Retina (tissue), 1 donor: Measurements from ENCODE around the gene CYS1.
A peak's percentile ranks its signal among the peaks of the same experiment; 100 is the strongest.
"Not testable (repeated sequence)": the region's sequence is repeated elsewhere in the genome, so short reads cannot be mapped to it uniquely, and the experiment has no call there.

Experiments used
- DNase-seq: peaks from one replicate; pipeline ENCODE4 v3.0.0-alpha.2; 2016

Gene CYS1

DNA sequence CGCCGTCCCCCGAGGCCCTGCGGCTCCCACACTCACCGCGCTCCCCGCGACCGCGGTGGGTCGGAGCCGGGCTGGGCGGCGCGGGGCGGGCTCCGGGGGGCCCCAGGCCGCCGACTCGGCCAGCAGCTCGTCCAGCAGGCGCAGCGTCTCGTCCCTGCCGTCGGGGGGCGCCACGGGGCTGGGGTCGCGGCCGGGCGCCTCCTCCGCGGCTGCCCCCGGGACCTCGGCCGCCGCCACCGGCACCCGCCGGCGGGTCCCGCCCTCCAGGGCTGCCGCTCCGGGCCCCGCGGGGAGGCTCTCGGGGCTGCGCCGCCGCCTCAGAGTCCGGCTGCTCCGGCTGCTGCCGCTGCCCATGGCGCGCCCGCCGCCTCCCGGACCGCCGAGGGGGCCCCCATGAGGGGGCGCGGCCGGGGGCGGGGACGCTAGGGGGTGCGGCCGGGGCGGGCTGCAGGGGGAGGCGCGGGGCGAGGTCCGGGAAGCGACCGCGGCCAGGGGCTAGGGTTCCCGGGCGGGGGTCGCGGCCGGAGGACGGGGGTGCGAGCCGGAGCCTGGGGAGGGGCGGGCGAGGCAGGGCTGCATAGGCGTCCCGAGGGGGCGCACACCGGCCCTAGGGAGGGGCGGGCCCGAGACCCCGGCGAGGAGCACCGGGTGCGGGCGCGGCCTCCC is at the start of gene CYS1:
Gene CYS1 (minus strand): TSS at position 542 of the 666 bp plus-strand sequence. CDS start 188 bp downstream, at position 354.
- DNase-seq: no peak

DNA sequence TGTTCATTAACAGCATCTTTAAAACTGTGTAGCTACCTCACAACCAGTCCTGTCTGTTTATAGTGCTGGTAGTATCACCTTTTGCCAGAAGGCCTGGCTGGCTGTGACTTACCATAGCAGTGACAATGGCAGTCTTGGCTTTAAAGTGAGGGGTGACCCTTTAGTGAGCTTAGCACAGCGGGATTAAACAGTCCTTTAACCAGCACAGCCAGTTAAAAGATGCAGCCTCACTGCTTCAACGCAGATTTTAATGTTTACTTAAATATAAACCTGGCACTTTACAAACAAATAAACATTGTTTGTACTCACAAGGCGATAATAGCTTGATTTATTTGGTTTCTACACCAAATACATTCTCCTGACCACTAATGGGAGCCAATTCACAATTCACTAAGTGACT is 49.3 kb upstream of the CYS1 start:
- DNase-seq: no peak

DNA sequence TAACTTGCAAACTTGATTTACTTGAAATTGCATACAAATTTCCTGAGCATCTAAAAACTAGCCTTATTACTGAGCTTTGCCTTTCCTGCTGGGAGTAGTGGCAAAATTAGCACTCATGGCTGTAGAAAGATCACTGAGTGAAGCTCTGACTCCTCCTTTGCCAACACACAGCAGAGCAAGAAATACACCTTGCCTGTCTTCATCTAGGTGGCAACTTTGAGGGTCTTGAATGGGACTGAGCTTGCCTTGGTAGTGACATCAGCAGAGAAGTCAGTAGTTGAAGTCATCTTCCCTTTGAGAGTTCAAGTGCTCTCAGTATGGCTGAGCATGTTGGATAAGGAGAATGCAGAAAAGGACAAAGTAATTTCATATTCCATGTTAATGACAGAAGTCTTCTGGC is 48.2 kb upstream of the CYS1 start:
- DNase-seq: no peak

DNA sequence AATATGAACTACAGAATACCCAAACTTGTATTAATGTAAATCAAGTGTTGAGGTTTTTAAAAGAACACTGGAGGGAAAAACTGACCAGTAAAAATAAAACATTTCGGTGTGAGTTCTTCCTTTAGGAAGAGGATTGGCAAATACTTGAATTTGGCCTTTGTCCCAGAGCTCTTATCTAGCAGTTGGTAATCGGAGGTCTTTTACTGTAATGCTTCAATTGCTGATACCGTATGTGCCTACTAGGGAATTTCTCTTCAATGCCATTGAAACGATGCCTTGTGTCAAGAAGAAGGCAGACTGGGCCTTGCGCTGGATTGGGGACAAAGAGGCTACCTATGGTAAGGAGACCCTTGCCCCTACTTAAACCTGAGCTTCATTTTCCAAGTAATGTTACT is 46.4 kb upstream of the CYS1 start:
- no peak for DNase-seq

DNA sequence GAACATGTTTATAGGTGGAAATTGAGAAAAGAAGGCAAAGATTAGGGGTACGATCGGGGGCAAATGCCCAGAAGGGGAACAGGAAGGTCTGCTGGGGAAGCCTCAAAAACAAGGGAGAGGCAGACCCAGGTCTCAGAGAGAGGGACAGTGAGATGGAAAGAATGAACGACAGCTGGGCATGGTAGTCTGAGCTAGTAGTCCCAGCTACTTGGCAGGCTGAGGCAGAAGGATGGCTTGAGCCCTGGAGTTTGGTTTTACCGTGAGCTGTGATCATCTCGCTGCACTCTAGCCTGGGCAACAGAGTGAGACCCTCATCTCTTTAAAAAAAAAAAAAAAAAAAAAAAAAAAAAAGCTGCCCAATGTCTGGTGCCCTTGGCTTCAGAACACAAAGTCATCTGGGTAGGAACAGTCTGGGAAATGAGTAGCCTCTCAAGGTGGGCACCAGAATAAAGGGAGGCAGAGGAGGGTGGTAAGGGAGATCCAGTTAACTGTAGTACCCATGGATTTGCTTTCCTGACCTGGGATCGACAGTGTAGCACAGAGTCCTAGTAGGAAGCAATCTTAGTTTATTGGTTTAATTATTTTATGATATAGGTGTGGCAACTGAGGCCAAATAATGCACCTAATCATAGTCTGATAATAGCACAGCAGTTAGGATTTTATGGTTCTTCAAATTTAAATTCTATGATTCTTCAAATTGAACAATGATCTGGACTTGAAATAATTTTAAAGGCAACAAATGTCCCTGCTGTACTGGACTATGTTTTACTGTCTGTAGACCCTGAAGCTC is 45.8 kb upstream of the CYS1 start:
- no peak for DNase-seq

DNA sequence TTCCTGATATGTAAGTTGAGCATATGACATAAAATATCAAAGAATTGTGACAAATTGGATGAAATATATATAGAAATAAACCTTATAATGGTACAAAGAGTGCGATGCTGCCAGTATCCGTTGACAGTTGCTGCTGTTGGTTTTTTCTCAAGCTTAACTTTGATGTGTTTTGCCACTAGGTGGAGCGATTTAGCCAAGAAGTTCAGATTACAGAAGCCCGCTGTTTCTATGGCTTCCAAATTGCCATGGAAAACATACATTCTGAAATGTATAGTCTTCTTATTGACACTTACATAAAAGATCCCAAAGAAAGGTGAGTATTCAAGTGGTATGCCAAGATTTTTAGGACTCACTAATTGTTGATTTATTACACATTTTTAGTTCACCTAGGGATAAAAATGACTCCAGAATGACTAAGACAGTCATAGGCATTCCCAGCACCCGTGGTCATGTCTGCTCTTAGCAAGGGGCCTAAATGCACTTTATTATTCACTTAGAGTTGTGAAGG is 44.4 kb upstream of the CYS1 start:
- peak; percentile 52 for DNase-seq

- DNase-seq: no peak
These were observed 43.1 kb upstream of the CYS1 start for GRCh38 chr2:10123281-10123680.

DNA sequence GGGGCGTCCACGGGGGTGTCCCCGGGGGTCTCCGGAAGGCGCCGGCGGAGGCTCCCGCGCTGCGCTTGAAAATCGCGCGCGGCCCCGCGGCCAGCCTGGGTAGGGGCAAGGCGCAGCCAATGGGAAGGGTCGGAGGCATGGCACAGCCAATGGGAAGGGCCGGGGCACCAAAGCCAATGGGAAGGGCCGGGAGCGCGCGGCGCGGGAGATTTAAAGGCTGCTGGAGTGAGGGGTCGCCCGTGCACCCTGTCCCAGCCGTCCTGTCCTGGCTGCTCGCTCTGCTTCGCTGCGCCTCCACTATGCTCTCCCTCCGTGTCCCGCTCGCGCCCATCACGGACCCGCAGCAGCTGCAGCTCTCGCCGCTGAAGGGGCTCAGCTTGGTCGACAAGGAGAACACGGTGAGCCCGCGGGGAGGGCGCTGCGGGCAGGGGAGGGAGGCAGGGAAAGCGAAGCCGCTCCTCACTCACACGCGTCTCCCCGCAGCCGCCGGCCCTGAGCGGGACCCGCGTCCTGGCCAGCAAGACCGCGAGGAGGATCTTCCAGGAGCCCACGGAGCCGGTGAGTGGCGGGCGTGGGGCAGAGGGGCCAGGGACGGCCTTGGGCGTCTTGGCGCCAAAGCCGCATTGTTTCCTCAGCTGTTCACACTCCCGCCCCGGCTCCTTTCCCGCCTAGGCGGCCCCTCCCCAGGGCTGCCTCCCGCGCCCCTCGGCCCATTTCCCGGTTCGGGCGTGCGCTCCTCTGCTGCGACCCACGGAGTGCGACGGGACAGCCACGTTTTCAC is 42.5 kb upstream of the CYS1 start, which contains the start of gene RRM2:
Gene RRM2 (plus strand): TSS at position 240 of the 781 bp plus-strand sequence. CDS start 60 bp downstream, at position 300.
- DNase-seq: peak; percentile 92

DNA sequence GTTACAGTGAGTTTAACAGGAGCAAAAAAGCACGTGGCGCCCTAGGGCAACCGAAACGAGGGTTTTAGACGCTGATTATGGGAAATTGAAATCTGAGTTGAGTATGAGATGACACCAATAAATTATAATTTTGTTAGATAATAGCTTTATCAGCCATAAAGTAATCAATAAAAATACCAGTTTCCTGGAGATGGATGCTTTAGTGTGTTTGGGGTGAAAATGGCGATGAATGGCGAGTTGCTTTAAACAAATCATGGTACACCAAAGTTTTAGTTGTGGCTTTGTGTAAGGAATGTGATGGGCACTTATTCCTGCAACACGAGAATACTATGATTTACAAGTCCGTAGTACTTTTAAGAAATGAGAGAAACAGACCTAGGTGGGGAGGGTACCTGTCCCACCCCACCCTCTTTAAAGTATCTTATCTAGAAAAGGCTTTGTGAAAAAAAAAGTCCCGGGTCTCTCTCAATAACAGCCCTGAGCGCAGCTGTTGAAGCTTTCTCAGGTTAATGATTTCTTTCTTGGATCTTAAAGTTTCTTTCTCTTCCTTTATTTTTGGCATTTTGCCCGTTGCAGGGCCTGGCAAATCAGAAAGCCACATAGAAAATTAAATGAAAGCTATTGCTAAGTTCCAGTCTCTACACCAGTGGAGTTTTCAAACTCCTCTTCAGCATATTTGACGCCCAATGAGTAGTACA is 40.8 kb upstream of the CYS1 start:
- DNase-seq: no peak

- DNase-seq: peak; percentile 93
These were observed 40.1 kb upstream of the CYS1 start for GRCh38 chr2:10120158-10120876.

DNA sequence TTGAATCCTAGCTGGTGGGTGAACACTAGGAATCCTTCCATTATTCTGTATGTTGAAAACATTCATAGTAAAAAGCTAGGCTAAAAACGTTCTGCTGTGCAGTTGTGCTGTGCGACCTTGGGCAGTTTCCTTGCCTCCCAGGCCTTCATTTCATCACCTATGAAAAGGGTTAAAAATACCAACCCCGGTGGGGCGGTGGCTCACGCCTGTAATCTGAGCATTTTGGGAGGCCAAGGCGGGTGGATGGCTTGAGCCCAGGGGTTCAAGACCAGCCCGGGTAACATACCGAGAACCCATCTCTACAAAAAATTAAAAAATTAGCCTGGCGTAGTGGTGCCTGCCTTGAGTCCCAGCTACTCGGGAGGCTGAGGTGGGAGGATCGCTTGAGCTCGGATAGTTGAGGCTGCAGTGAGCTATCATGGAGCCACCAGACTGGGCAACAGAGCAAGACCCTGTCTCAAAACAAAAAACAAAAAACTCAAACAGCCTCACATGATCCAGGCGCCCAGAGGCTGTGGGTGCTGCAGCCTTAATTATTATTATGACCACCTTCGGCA is 39.5 kb upstream of the CYS1 start:
- no peak for DNase-seq

GRCh38 chr2:10119027-10119325 is 38.8 kb upstream of the CYS1 start:
- no peak for DNase-seq

GRCh38 chr2:10109311-10109710 is 29.1 kb upstream of the CYS1 start:
- no peak for DNase-seq

DNA sequence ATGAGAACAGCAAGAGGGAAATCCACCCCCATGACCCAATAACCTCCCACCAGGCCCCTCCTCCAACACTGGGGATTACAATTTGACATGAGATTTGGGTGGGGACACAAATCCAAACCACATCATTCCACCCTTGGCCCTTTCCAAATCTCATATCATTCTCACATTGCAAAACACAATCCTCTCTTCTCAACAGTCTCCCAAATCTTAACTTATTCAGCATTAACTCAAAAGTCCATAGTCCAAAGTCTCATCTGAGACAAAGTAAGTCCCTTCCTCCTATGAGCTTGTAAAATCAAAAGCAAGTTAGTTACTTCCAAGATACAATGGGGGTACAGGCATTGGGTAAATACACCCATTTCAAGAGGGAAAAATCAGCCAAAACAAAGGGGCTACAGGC is 24.7 kb upstream of the CYS1 start:
- not testable (repeated sequence) for DNase-seq

- DNase-seq: no peak
These were observed 23.0 kb upstream of the CYS1 start for GRCh38 chr2:10103179-10103578.

DNA sequence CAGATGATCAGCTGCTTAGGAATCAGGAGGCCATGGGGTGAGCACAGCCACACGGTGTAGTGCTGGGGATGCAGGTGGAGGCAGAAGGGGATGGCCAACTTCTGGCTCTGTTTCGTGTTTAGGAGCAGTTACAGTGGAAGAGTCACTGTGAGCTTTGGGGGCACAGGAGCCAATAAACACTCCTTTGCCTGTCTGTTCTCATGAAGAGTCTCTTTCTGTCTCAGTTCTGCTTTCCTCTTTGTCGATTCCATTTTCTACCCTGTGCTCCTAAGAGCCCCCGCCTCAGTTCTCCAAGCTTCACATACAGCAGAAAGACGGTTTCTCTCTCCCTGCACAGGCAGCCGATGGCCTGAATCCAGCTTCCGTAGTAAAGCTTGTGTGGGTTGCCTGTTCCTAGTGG is 21.3 kb upstream of the CYS1 start:
- peak; percentile 64 for DNase-seq

DNA sequence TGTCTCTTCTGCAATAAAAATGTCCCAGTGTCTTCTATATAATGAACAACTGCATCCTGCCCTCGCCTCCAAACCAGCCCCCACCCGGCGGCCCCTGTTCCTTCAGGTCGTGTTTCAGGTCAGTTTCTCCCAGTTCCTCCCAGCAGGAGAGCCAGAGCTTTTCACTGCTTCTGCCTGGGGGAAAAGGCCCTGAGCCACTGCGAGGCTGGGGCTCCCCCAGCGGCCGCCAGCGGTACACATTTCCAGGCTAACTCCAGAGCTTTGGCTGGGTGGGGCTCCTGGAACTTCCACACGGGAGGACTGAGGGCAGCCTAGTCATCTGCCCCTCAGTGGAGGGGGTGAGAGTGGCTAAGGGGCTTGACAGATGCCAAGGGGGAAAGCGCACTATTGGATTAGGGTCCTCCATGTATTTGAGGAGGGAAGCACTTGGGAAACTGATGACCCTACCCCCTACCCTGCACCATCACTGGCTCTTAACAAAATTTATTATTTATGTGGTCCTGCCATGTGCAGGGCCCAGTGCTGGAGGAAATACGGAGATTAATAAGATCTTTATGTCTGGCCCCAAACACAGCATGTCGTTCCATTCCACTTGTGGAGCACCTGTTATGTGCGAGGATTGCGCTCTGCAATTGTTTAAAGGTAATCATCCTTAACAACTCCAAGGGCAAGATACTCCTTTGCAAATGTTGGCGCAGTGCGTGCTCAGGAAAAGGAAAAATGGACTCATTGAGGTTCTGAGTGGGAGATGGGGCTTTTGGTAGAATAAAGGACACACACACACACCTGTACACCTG is 17.3 kb upstream of the CYS1 start:
- peak; percentile 77 for DNase-seq

- no peak for DNase-seq
These were observed 16.4 kb upstream of the CYS1 start for GRCh38 chr2:10096641-10097040.

DNA sequence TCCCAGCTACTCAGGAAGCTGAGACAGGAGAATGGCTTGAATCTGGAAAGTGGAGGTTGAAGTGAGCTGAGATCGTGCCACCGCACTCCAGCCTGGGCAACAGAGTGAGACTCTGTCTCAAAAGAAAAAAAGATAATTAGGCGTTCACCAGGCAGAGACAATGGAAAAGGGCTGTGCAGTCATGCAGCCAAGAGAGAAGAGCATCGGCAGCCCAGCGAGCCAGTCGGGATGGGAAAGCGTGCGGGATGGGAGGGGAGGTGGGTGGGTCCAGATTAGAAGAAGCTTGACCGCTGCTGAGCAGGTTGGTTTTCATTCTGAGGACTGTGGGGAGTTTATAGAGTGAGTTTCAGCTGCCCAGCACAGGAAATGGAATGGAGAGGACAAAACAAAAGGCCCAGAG is 15.0 kb upstream of the CYS1 start:
- DNase-seq: peak; percentile 55

GRCh38 chr2:10094271-10094814 is 14.1 kb upstream of the CYS1 start:
- peak; percentile 86 for DNase-seq

GRCh38 chr2:10091889-10092244 is 11.7 kb upstream of the CYS1 start:
- not testable (repeated sequence) for DNase-seq
